Natural killer cell (primary cell): ENCODE results near the gene SARS2. TPM values are rescaled to one million over a fixed set of nuclear protein-coding genes. Genes with fewer than 3 reads are reported as not detected.

Source experiments
- ATAC-seq, 3 donors: fragments of 150-1000 bp in 2 of 3; fragments of 200-7000 bp in 1 of 3; cut with Tn5 transposase; 1 replicate in 1 of 3; 2 replicates in 2 of 3; pipeline ENCODE4 v1.10.0; 2021; ENCODE audit warnings: mild to moderate bottlenecking in 2 of 3, moderate library complexity in 2 of 3
- DNase-seq, 2 donors: peaks; one replicate each; pipeline versions ENCODE4 v3.0.0 to v3.0.0-alpha.2; 2013 to 2021; ENCODE audit warnings: mixed read lengths in 1 of 2
- H3K27ac ChIP-seq: one replicate; pipeline ENCODE4 v1.5.1; 2013; ENCODE audit warnings: mild to moderate bottlenecking, low read length
- H3K27me3 ChIP-seq: one replicate; pipeline ENCODE4 v1.6.1; 2013; ENCODE audit warnings: low read length; ENCODE audit not compliant: control insufficient read depth, insufficient read depth
- H3K36me3 ChIP-seq: one replicate; pipeline ENCODE4 v1.6.1; 2013; ENCODE audit warnings: low read length; ENCODE audit not compliant: control insufficient read depth, insufficient read depth
- H3K4me1 ChIP-seq: one replicate; pipeline ENCODE4 v1.6.1; 2013; ENCODE audit warnings: low read length; ENCODE audit not compliant: control insufficient read depth, insufficient read depth
- H3K4me3 ChIP-seq: one replicate; pipeline ENCODE4 v1.5.1; 2013; ENCODE audit warnings: low read length
- H3K9me3 ChIP-seq: one replicate; pipeline ENCODE4 v1.6.1; 2013; ENCODE audit warnings: low read length; ENCODE audit not compliant: control insufficient read depth, insufficient read depth
- H3K27ac Mint-ChIP-seq, 2 donors: one replicate each; pipeline ENCODE4 v1.8.0; 2022; ENCODE audit warnings: mild to moderate bottlenecking in 2 of 2, mixed read lengths in 2 of 2, moderate library complexity in 1 of 2
- H3K27me3 Mint-ChIP-seq, 2 donors: one replicate each; pipeline ENCODE4 v1.8.0; 2022; ENCODE audit warnings: low read depth in 2 of 2, mixed read lengths in 2 of 2
- H3K36me3 Mint-ChIP-seq: one replicate; pipeline ENCODE4 v1.8.0; 2022; ENCODE audit warnings: mixed read lengths
- H3K4me1 Mint-ChIP-seq, 2 donors: one replicate each; pipeline ENCODE4 v1.8.0; 2022; ENCODE audit warnings: mixed read lengths in 2 of 2
- H3K4me3 Mint-ChIP-seq: one replicate; pipeline ENCODE4 v1.8.0; 2022; ENCODE audit warnings: mild to moderate bottlenecking, moderate library complexity, mixed read lengths
- H3K9me3 Mint-ChIP-seq, 2 donors: one replicate each; pipeline ENCODE4 v1.8.0; 2022; ENCODE audit warnings: mixed read lengths in 2 of 2
- WGBS: methylation state at CpG from one replicate; pipeline ENCODE4 v1.1.7; 2013; ENCODE audit warnings: missing lambda C conversion rate; ENCODE audit not compliant: insufficient coverage; 5-methylcytosine and 5-hydroxymethylcytosine counted together
- intact Hi-C: fragments of 100-400 bp; cut with micrococcal nuclease; formaldehyde crosslinking; loops from one replicate; pipeline ENCODE4 v1.14.2; 2022
- total RNA-seq, 4 donors: library from RNA; stranded (reverse); fragments of 120-200 nt in 1 of 4; gene quantifications; one replicate each; pipeline versions ENCODE4 v1.2.3 to v1.2.4, GENCODE V29; 2013 to 2022
- TF ChIP-seq, protein P1 (sequence below): fragments of 200-600 bp; IDR thresholded peaks from one replicate; pipeline ENCODE4 v1.8.0; 2022; ENCODE audit warnings: antibody characterized with exemption

The SARS2 gene
- total RNA-seq, 3 donors from 2014 or later (not counting 1 experiment from before 2014, with no cell fraction given), result 25.4 to 53.0 (median 38.9) TPM

- intact Hi-C loops, result no loop called here
- Histone ChIP-seq H3K4me3 (no peak overlapping the region), H3K36me3 (no peaks in the 10 kb centered on the region), H3K4me1 (peaks cover 19% of the 10 kb centered on the region), H3K9me3 (no peaks in the 10 kb centered on the region), H3K27me3 (no peaks in the 10 kb centered on the region), H3K27ac (no peak overlapping the region)
- no peak for DNase-seq
- no peaks in the 10 kb centered on the region for H3K27me3 Mint-ChIP-seq
- H3K4me1 Mint-ChIP-seq, result peaks cover 11 to 23% of the 10 kb centered on the region in 2 donors
- no peak overlapping the region for H3K4me3 Mint-ChIP-seq
- no peaks in the 10 kb centered on the region for H3K9me3 Mint-ChIP-seq
- ATAC-seq, result no peak
- no peak overlapping the region for H3K27ac Mint-ChIP-seq
- TF ChIP-seq, protein P1, sequence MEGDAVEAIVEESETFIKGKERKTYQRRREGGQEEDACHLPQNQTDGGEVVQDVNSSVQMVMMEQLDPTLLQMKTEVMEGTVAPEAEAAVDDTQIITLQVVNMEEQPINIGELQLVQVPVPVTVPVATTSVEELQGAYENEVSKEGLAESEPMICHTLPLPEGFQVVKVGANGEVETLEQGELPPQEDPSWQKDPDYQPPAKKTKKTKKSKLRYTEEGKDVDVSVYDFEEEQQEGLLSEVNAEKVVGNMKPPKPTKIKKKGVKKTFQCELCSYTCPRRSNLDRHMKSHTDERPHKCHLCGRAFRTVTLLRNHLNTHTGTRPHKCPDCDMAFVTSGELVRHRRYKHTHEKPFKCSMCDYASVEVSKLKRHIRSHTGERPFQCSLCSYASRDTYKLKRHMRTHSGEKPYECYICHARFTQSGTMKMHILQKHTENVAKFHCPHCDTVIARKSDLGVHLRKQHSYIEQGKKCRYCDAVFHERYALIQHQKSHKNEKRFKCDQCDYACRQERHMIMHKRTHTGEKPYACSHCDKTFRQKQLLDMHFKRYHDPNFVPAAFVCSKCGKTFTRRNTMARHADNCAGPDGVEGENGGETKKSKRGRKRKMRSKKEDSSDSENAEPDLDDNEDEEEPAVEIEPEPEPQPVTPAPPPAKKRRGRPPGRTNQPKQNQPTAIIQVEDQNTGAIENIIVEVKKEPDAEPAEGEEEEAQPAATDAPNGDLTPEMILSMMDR, result no peak
- 92% methylated on average over 8 of the region's 8 CpGs for WGBS
- H3K36me3 Mint-ChIP-seq, result no peaks in the 10 kb centered on the region
These were observed 16.6 kb downstream of the SARS2 start for GRCh38 chr19:38913958-38914357.

DNA sequence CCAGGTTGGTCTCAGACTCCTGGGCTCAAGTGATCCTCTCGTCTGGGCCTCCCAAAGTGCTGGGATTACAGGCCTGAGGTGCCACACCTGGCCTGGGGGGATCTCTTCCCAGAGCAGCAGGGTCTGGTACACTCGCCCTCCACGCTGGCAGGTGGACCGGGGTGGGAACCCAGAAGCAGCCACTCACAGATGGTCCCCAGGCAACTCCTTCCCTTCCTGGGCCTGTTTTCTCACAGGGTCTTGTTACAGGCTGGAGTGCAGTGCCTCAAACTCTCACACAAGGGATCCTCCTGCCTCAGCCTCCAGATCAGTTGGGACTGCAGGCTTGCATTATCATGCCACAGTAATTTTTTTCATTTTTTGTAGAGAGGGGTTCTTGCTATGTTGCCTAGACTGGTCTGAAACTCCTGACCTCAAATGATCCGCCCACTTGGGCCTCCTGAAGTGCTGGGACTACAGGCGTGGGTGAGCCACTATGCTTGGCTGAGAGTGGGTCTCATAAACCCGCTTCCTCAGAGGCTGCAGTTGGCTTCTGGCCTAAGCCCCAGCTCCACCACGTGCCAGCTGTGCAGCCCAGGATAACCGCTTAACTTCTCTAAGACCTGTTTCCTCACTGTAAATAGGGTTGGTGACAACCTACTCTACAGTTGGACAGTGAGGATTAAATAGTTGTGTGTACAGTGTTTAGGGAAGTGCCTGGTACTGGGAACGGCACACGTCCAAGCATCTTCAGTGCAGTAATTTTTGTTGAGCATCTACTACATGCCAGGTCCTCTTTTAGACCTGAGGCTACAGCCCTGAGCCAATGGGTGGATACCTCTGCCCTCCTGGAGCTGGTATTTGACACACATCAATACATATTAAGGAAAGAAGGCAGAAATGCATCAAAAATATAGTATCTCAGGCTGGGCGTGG, 17.7 kb downstream of the SARS2 start:
- TF ChIP-seq, protein P1, result no peak
- peaks cover 16 to 32% of the 10 kb centered on the region in 2 donors for H3K4me1 Mint-ChIP-seq

GRCh38 chr19:38911388-38912001, 19.1 kb downstream of the SARS2 start:
- 89% methylated on average over 16 of the region's 16 CpGs for WGBS
- DNase-seq (no peak), ATAC-seq (no peak)
- H3K36me3 Mint-ChIP-seq, result no peaks in the 10 kb centered on the region
- H3K27me3 ChIP-seq, result no peaks in the 10 kb centered on the region
- H3K4me3 Mint-ChIP-seq, result no peak overlapping the region
- H3K9me3 Mint-ChIP-seq, result no peaks in the 10 kb centered on the region
- TF ChIP-seq, protein P1, result no peak
- peaks cover 16 to 41% of the 10 kb centered on the region in 2 donors for H3K4me1 Mint-ChIP-seq
- H3K36me3 ChIP-seq, result peaks cover 15% of the 10 kb centered on the region
- no peaks in the 10 kb centered on the region for H3K27me3 Mint-ChIP-seq
- H3K27ac ChIP-seq, result no peak overlapping the region
- H3K9me3 ChIP-seq, result no peaks in the 10 kb centered on the region
- no peak overlapping the region for H3K4me3 ChIP-seq
- H3K4me1 ChIP-seq, result peaks cover 25% of the 10 kb centered on the region
- H3K27ac Mint-ChIP-seq, result no peak overlapping the region
- intact Hi-C loops, result no loop called here

More for the DNA sequence above, 17.7 kb downstream of the SARS2 start:
- H3K9me3 ChIP-seq, result no peaks in the 10 kb centered on the region
- H3K27me3 ChIP-seq, result no peaks in the 10 kb centered on the region
- no peak overlapping the region for H3K27ac ChIP-seq
- Mint-ChIP-seq H3K4me3 (no peak overlapping the region), H3K9me3 (no peaks in the 10 kb centered on the region), H3K27ac (peak overlapping the region; percentile 36 to 63), H3K27me3 (no peaks in the 10 kb centered on the region), H3K36me3 (no peaks in the 10 kb centered on the region)
- H3K4me3 ChIP-seq, result no peak overlapping the region
- DNase-seq, result no peak
- WGBS, result 64% methylated on average over 12 of the region's 12 CpGs
- peaks cover 25% of the 10 kb centered on the region for H3K4me1 ChIP-seq
- ATAC-seq, result peak in 1 of 3 donors; percentile 27
- H3K36me3 ChIP-seq, result peaks cover 2% of the 10 kb centered on the region
- intact Hi-C loops, result no loop called here
